SU-DHL-6 (cell line): ENCODE results near the gene WDR7.

Experiments used
- CTCF ChIP-seq: fragments of 200-600 bp; sonication (generic); IDR thresholded peaks from one replicate; pipeline ENCODE4 v1.5.1; 2017; ENCODE audit warnings: antibody characterized with exemption, mild to moderate bottlenecking, low read length, moderate library complexity; ENCODE audit not compliant: insufficient read depth, poor library complexity, severe bottlenecking
- EZH2phosphoT487 ChIP-seq: fragments of 200-600 bp; sonication (generic), shearing (Covaris generic); conservative IDR thresholded peaks from 2 replicates; pipeline ENCODE4 v1.6.1; 2018; ENCODE audit warnings: mild to moderate bottlenecking, antibody characterized with exemption, low read length, moderate library complexity, mixed read lengths

- no peak for TF ChIP-seq CTCF
- TF ChIP-seq EZH2phosphoT487, result no peak
Observed at GRCh38 chr18:56747857-56748256, 96.7 kb downstream of the WDR7 start.
